ENCODE measurements around the gene APOL4.
"Not testable (repeated sequence)": the region's sequence is repeated elsewhere in the genome, so short reads cannot be mapped to it uniquely, and the experiment has no call there.

The APOL4 gene

GRCh38 chr22:36201630-36202319 lies at the start of gene APOL4:
TSS of gene APOL4 (minus strand) at chr22:36201809. CDS start at chr22:36201734, 75 bp downstream.
- no peaks in the 10 kb centered on the region for H3K27me3 ChIP-seq (ENCODE audit: insufficient read depth, low read length)
- H3K27ac ChIP-seq (ENCODE audit: low read depth, low read length) = no peak within 1 kb of the TSS
- no peak within 1 kb of the TSS for H2AFZ ChIP-seq (ENCODE audit: low read length, unreplicated experiment)
- no peaks in the 10 kb centered on the region for H3K36me3 ChIP-seq (ENCODE audit: insufficient read depth, low read length)
- no peak within 1 kb of the TSS for H3K4me3 ChIP-seq (ENCODE audit: low read depth, low read length)
- H3K4me1 ChIP-seq (ENCODE audit: control insufficient read depth, insufficient read depth, low read length, unreplicated experiment) = no peaks in the 10 kb centered on the region
- H3K79me2 ChIP-seq (ENCODE audit: control insufficient read depth, insufficient read depth, low read length, unreplicated experiment) = no peaks in the 10 kb centered on the region

GRCh38 chr22:36250292-36250960 lies 48.8 kb upstream of the APOL4 start:
- H3K79me2 ChIP-seq (ENCODE audit: control insufficient read depth, insufficient read depth, low read length, unreplicated experiment); H3K4me3 ChIP-seq (ENCODE audit: low read depth, low read length); H3K36me3 ChIP-seq (ENCODE audit: insufficient read depth, low read length); H3K27me3 ChIP-seq (ENCODE audit: insufficient read depth, low read length); H3K27ac ChIP-seq (ENCODE audit: low read depth, low read length); H2AFZ ChIP-seq (ENCODE audit: low read length, unreplicated experiment): not testable (repeated sequence)
- H3K4me1 ChIP-seq (ENCODE audit: control insufficient read depth, insufficient read depth, low read length, unreplicated experiment) = peaks cover 12% of the 10 kb centered on the region

GRCh38 chr22:36249160-36249559 lies 47.6 kb upstream of the APOL4 start:
- H3K79me2 ChIP-seq (ENCODE audit: control insufficient read depth, insufficient read depth, low read length, unreplicated experiment) = peaks cover 7% of the 10 kb centered on the region
- H2AFZ ChIP-seq (ENCODE audit: low read length, unreplicated experiment) = no peak overlapping the region
- H3K27me3 ChIP-seq (ENCODE audit: insufficient read depth, low read length) = no peaks in the 10 kb centered on the region
- H3K4me1 ChIP-seq (ENCODE audit: control insufficient read depth, insufficient read depth, low read length, unreplicated experiment) = peaks cover 9% of the 10 kb centered on the region
- H3K36me3 ChIP-seq (ENCODE audit: insufficient read depth, low read length) = no peaks in the 10 kb centered on the region
- no peak overlapping the region for H3K4me3 ChIP-seq (ENCODE audit: low read depth, low read length)
- no peak overlapping the region for H3K27ac ChIP-seq (ENCODE audit: low read depth, low read length)

GRCh38 chr22:36247955-36248354 lies 46.3 kb upstream of the APOL4 start:
- Histone ChIP-seq H3K27ac (ENCODE audit: low read depth, low read length) (no peak overlapping the region), H3K4me1 (ENCODE audit: control insufficient read depth, insufficient read depth, low read length, unreplicated experiment) (peaks cover 2% of the 10 kb centered on the region), H2AFZ (ENCODE audit: low read length, unreplicated experiment) (no peak overlapping the region), H3K27me3 (ENCODE audit: insufficient read depth, low read length) (no peaks in the 10 kb centered on the region), H3K36me3 (ENCODE audit: insufficient read depth, low read length) (no peaks in the 10 kb centered on the region), H3K79me2 (ENCODE audit: control insufficient read depth, insufficient read depth, low read length, unreplicated experiment) (no peaks in the 10 kb centered on the region), H3K4me3 (ENCODE audit: low read depth, low read length) (no peak overlapping the region)

- Histone ChIP-seq H3K79me2 (ENCODE audit: control insufficient read depth, insufficient read depth, low read length, unreplicated experiment) (no peaks in the 10 kb centered on the region), H3K36me3 (ENCODE audit: insufficient read depth, low read length) (no peaks in the 10 kb centered on the region), H3K4me3 (ENCODE audit: low read depth, low read length) (no peak overlapping the region), H3K27me3 (ENCODE audit: insufficient read depth, low read length) (no peaks in the 10 kb centered on the region), H3K27ac (ENCODE audit: low read depth, low read length) (no peak overlapping the region), H3K4me1 (ENCODE audit: control insufficient read depth, insufficient read depth, low read length, unreplicated experiment) (no peaks in the 10 kb centered on the region), H2AFZ (ENCODE audit: low read length, unreplicated experiment) (no peak overlapping the region)
Observed at GRCh38 chr22:36246718-36247117, 45.1 kb upstream of the APOL4 start.

GRCh38 chr22:36245805-36246356 lies 44.3 kb upstream of the APOL4 start:
- Histone ChIP-seq H2AFZ (ENCODE audit: low read length, unreplicated experiment) (no peak overlapping the region), H3K4me3 (ENCODE audit: low read depth, low read length) (no peak overlapping the region), H3K36me3 (ENCODE audit: insufficient read depth, low read length) (no peaks in the 10 kb centered on the region), H3K27me3 (ENCODE audit: insufficient read depth, low read length) (no peaks in the 10 kb centered on the region), H3K79me2 (ENCODE audit: control insufficient read depth, insufficient read depth, low read length, unreplicated experiment) (no peaks in the 10 kb centered on the region), H3K27ac (ENCODE audit: low read depth, low read length) (no peak overlapping the region), H3K4me1 (ENCODE audit: control insufficient read depth, insufficient read depth, low read length, unreplicated experiment) (no peaks in the 10 kb centered on the region)

GRCh38 chr22:36244522-36245391 lies 43.1 kb upstream of the APOL4 start:
- no peaks in the 10 kb centered on the region for H3K79me2 ChIP-seq (ENCODE audit: control insufficient read depth, insufficient read depth, low read length, unreplicated experiment)
- no peaks in the 10 kb centered on the region for H3K36me3 ChIP-seq (ENCODE audit: insufficient read depth, low read length)
- no peak overlapping the region for H2AFZ ChIP-seq (ENCODE audit: low read length, unreplicated experiment)

GRCh38 chr22:36243986-36244385 lies 42.4 kb upstream of the APOL4 start:
- no peaks in the 10 kb centered on the region for H3K36me3 ChIP-seq (ENCODE audit: insufficient read depth, low read length)
- no peak overlapping the region for H3K4me3 ChIP-seq (ENCODE audit: low read depth, low read length)
- no peak overlapping the region for H2AFZ ChIP-seq (ENCODE audit: low read length, unreplicated experiment)
- peaks cover under 1% of the 10 kb centered on the region for H3K79me2 ChIP-seq (ENCODE audit: control insufficient read depth, insufficient read depth, low read length, unreplicated experiment)
- H3K27ac ChIP-seq (ENCODE audit: low read depth, low read length) = no peak overlapping the region
- peaks cover 6% of the 10 kb centered on the region for H3K4me1 ChIP-seq (ENCODE audit: control insufficient read depth, insufficient read depth, low read length, unreplicated experiment)
- no peaks in the 10 kb centered on the region for H3K27me3 ChIP-seq (ENCODE audit: insufficient read depth, low read length)

More at GRCh38 chr22:36244522-36245391, 43.1 kb upstream of the APOL4 start:
- Histone ChIP-seq H3K4me1 (ENCODE audit: control insufficient read depth, insufficient read depth, low read length, unreplicated experiment) (peaks cover 4% of the 10 kb centered on the region), H3K4me3 (ENCODE audit: low read depth, low read length) (no peak overlapping the region), H3K27ac (ENCODE audit: low read depth, low read length) (no peak overlapping the region), H3K27me3 (ENCODE audit: insufficient read depth, low read length) (no peaks in the 10 kb centered on the region)

GRCh38 chr22:36239401-36240171 lies 38.0 kb upstream of the APOL4 start, which contains the start of gene APOL2:
TSS of gene APOL2 (minus strand) at chr22:36239527. CDS start at chr22:36233162, 6,365 bp downstream.
- H3K27ac ChIP-seq (ENCODE audit: low read depth, low read length) = peak within 1 kb of the TSS; percentile 83
- H2AFZ ChIP-seq (ENCODE audit: low read length, unreplicated experiment) = no peak within 1 kb of the TSS
- peaks cover 43% of the 10 kb centered on the region for H3K79me2 ChIP-seq (ENCODE audit: control insufficient read depth, insufficient read depth, low read length, unreplicated experiment)
- peaks cover 13% of the 10 kb centered on the region for H3K36me3 ChIP-seq (ENCODE audit: insufficient read depth, low read length)
- H3K27me3 ChIP-seq (ENCODE audit: insufficient read depth, low read length) = no peaks in the 10 kb centered on the region
- peak within 1 kb of the TSS; percentile 83 for H3K4me3 ChIP-seq (ENCODE audit: low read depth, low read length)
- H3K4me1 ChIP-seq (ENCODE audit: control insufficient read depth, insufficient read depth, low read length, unreplicated experiment) = peaks cover 22% of the 10 kb centered on the region

GRCh38 chr22:36239150-36239400 lies 37.5 kb upstream of the APOL4 start:
- H3K79me2 ChIP-seq (ENCODE audit: control insufficient read depth, insufficient read depth, low read length, unreplicated experiment) = peaks cover 46% of the 10 kb centered on the region
- H3K27ac ChIP-seq (ENCODE audit: low read depth, low read length) = peak overlapping the region; percentile 83

More at GRCh38 chr22:36239150-36239400, 37.5 kb upstream of the APOL4 start:
- Histone ChIP-seq H3K4me1 (ENCODE audit: control insufficient read depth, insufficient read depth, low read length, unreplicated experiment) (peaks cover 25% of the 10 kb centered on the region), H3K4me3 (ENCODE audit: low read depth, low read length) (peak overlapping the region; percentile 83), H2AFZ (ENCODE audit: low read length, unreplicated experiment) (no peak overlapping the region), H3K27me3 (ENCODE audit: insufficient read depth, low read length) (no peaks in the 10 kb centered on the region), H3K36me3 (ENCODE audit: insufficient read depth, low read length) (peaks cover 13% of the 10 kb centered on the region)

Measured in ACC112 (cell line).